SK-N-DZ (cell line): ENCODE measurements around the gene KRT6B.

Experiments used
- DNase-seq: peaks from one replicate; pipeline ENCODE4 v3.0.0-alpha.2; 2015; ENCODE audit warnings: low spot score

Gene KRT6B

DNA sequence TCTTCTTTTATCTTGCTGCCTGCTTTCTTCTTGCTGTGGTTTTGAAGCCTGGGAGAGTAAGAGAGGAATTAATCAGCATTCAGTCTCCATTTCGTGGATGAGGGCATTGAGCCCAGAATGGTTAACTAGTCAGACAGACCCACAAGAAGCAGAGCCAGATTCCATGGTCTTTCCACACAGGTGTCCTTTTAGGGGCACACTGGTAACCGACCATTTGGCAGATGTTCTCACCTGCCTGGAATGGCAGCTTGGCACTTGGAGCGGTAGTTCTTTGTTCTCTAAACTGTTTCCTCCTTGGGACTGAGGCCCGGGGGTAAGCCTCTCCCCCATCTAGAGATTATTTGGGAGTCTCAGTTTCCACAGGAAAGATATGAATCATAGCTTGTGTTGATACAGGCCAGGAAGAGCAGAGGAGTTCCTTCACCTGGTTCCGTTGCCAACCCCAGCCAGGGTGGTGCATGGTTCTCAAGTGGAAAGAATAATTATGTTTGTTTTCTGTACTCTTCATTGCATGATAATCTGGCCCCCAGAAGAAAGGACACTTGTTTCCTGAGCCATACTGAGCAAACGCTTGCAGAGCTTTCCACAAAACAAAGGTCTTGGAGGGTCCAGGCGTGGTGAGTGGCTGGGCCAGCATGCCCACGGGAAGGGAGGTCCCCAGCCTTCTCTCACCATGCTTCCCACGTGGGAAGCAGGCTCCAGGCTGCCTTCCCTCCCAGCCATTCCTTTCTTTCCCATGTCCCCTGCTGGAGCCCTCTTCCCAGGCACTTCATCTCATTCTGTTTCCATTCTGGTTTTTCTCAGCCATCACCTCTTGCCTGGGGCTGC, 15.7 kb downstream of the KRT6B start:
- no peak for DNase-seq

- DNase-seq, result no peak
Measured at GRCh38 chr12:52435659-52435999, 16.3 kb downstream of the KRT6B start.

- no peak for DNase-seq
Measured at GRCh38 chr12:52434760-52435530, 17.0 kb downstream of the KRT6B start.

DNA sequence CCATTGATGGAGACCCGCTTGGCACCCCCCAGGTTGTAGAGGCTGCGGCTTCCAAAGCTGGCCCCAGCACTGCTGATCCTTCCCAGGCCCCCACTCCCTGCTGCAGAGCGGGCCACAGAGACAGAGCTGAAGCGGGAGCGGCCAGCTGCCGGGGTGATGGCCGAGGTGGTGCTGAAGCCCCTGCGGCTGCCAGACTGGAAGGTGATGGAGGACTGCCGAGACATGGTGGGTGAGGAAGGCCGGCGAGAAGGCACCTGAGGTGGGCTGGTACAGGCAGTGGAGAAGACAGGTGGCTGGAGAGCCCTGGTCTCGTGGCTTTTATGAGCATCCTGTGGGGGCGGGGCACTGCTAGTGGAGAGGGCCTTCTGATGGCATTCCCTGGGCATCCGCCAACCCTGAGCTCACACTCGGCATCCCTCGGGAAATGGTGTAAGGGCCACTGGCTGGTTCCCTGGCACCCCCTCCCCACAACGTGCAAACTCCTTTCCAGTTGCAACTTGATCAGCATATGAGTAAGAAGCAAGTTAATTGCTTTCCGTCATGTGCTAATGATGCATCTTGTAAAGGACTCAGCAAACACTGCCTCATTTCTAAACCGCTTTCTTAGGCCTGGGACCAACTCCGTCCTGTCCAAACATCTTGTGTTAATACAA, 17.7 kb downstream of the KRT6B start, which contains the start of gene KRT75:
Gene KRT75, minus strand, starts transcription at position 291 of the 653 bp plus-strand sequence. Its CDS starts 67 bp downstream, at position 224.
- no peak for DNase-seq

GRCh38 chr12:52433501-52434080, 18.4 kb downstream of the KRT6B start:
- no peak for DNase-seq

GRCh38 chr12:52432559-52433207, 19.3 kb downstream of the KRT6B start:
- no peak for DNase-seq

DNA sequence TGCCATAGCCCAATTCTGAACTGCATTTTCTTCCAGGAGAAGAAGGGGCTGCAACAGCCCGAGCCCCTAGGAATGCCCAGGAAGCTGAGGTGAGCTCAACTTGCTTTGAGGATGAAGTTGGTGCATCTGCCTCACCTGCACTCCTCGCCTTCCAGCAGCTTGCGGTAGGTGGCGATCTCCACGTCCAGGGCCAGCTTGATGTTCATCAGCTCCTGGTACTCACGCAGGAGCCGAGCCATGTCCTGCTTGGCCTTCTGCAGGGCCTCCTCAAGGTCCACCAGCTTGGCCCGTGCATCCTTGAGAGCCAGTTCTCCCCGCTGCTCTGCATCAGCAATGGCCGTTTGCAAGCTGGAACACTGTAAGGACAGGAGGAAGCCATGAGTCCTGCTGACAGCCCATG, 23.8 kb downstream of the KRT6B start:
- DNase-seq, result no peak

DNA sequence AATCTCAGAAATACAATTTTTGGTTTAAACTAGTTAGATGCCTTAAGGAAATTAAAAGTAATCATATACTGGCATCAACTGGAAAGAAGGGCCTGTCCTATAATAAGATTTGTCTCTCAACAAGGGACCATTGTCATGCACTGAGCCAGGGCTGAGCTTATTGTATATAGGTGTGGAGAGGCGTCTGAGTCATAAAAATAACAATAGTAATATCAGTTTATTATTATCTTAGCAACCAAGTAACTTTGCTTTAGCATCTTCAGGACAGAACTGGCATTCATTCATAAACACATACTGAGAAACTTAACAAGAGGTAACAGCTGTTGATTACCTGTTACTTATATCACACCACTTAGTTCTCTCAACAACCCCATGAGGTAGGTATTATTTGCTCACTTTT, 24.9 kb downstream of the KRT6B start:
- no peak for DNase-seq

- DNase-seq, result no peak
Measured at GRCh38 chr12:52426034-52426433, 25.9 kb downstream of the KRT6B start.

- DNase-seq, result no peak
Measured at GRCh38 chr12:52425466-52425865, 26.5 kb downstream of the KRT6B start.

GRCh38 chr12:52423661-52424500, 28.1 kb downstream of the KRT6B start:
- DNase-seq, result no peak

DNA sequence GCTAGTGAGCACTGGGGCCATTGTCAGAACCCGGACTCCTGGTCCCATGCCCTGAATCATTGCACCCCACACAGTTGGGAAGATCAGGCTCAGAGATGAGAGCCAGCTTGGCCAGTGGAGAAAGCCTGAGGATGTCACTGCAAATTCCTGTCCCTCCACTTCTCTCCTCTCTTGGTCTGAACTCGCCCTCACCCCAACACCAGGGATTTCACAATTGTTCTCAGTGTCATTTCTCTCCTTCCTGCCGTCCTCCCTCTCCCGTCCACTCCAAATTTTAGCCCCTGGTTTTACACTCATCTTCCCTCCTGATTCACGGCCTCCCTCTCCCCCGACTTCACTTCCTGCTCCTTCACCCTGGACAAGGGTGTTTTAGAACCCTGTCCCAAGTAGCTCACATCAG, 28.9 kb downstream of the KRT6B start:
- no peak for DNase-seq

DNA sequence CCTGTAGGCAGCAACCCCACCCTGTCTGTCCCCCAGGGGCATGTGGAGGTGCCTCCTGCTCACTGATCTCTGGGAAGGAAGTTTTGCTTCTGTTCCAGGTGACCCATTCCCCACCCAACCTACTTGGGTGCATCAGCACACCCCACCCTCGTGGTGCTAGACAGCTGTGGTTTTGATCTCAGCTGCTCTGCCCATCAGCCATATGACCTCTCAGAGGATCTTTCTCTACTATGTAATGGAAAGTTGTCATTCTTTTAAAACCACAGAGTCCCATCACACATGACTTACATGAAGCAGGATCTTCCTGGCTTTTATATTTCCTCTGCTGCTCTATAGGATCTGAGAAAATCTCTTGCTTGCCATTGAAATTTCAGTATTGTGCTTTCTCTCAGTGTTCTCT, 32.3 kb downstream of the KRT6B start:
- DNase-seq, result no peak

DNA sequence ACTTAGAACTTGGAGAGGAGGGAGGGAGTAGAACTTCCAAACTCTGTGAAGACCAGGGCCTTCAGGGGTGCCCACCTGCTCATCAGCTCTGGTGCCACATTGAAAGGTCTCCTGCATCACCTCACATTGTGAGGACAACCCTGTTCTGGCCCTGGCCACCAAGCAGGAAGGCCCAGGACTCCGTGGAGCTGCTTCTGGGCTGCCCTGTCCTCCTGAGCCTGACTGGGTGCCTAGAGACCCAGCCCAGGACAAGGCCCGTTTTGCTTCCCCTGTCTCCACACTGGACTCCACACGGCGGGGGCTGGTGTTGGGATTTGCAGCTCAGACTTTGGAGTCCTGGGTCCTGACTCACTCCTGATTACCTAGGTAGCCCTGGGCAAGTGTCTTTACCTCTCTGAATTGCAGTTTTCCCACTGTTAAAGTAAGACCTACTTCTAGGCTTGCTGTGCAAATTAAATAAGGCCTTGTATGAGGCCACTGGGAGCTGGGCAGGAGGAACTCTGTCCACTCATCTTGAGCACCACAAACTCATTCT, 33.3 kb downstream of the KRT6B start:
- DNase-seq, result no peak

DNA sequence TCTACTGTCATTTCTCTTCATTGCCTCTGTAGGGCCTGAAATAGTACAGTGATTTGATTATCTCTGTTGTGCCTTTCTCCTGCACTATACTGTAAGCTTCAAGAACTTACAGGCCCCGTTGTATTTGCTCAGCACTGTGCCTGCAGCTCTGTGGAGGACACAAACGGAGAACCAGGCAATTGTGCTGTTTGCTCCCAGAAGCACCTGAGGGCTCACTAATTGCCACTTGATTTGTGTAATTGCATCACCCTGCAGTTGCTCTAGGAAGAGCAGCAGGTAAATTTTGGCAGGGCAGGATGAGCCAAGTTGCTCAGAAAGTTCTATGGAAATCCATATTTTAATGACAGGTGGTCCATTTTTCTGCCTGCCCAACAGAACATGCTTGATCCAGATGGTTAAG, 34.2 kb downstream of the KRT6B start:
- DNase-seq, result no peak

DNA sequence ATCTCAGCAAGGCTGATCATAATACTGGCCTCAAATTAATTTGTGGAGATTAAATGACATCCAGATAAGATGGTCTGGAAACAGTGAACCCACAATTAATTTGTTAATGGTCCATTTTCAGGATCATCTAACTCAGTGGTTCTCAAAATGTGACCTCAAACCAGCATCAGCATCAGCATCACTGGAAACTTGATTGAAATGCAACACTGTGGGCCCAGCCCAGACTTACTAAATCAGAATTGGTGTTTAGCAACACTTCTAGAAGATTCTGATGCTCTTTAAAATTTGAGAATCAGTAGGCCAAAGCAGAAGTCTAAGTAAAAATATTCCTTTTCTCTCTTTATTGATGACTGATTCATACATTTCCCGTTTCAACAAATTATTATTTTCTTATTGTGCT, 35.2 kb downstream of the KRT6B start:
- no peak for DNase-seq

DNA sequence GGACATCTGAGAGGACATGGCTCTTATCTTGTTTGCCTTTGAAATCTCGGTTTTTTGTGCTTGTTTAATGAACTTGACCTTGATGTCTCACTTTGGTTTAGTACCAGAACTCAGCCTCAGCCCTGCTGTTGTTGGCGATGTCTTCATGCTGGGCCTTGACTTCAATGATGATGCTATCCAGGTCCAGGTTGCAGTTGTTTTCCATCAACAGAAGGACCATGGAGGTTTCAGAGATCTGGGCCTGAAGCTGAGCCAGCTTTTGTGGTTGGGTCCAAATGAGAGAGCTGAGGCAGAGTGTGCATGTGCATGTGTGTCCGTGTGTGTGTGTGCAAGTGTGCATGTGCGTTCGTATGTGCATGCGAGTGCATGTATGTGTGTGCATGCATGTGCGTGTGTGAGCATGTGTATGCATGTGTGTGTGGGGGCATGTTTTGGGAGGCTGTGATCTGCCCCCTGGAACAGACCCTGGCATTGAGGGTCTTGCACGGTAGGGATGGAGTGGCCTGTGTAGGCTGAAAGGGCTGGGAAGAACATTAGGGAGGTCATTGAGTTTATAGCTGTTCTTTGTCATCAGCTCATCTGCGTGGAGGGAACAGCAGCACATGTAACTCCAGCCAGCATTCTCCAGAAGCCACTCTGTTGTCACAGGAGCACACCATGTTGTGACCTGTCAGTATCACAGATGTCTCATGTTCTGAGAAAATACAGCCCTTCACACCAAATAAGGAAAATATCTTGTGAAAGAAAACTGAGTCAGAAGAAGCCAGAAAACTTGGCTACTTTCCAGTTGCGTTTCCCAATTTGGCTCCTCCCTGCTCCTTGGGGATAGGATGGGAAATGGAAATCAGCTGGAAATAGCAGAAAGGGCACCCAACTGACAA, 35.8 kb downstream of the KRT6B start:
- no peak for DNase-seq

DNA sequence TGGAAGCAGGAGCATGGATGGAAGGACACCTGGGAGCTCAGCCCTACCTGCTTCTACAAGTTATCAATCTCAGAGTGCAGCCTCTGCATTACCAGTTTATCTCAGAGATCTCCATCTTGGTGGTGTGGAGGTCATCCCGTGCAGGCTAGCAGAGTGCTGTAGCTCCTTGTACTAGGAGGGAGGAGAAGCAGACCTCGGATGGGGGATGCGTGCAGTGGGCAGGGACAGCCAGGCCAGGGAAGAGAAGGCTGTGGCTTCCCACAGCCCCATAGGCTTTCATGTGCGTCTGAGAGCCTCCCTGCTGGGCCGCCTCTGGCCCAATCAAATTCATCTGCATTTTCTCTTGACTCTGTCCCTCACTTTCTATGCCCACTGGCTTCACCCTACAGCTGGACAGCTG, 37.0 kb downstream of the KRT6B start:
- no peak for DNase-seq

DNA sequence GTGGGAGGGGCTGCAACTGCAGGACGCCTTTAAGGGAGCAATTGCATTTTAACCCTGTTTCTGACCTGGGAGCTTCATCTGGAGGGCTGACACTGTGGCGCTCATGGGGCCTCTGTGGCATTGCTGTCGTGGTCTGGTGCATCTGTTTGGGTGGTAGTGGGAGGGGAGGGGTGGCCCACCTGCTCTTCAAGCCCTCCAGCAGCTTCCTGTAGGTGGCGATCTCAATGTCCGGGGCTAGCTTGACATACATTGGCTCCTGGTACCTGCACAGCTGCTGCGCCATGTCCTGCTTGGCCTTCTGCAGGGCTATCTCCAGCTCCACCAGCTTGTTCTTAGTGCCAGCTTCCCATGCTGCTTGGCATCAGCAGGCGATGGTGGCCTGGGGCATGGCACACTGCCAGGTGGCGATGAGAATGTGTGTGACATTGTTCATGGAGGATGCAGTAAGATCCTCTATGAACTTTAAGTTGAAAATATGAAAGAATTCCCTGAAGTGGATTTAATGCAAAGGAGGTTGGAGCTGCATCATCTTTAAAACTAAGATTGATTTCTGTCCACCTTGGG, 38.1 kb downstream of the KRT6B start:
- DNase-seq, result no peak
